Colonic mucosa (tissue), 4 donors: Measurements from ENCODE around the gene PI4KA. TPM values are rescaled to one million over a fixed set of nuclear protein-coding genes. Genes with fewer than 3 reads are reported as not detected.

Experiments used
- DNase-seq: peaks from one replicate; pipeline ENCODE4 v3.0.0-alpha.2; 2020
- H3K27ac ChIP-seq: fragments of 200-600 bp; one replicate; pipeline ENCODE4 v1.8.0; 2021
- H3K27me3 ChIP-seq: fragments of 200-600 bp; one replicate; pipeline ENCODE4 v1.8.0; 2021
- H3K36me3 ChIP-seq: fragments of 200-600 bp; one replicate; pipeline ENCODE4 v1.8.0; 2021
- H3K4me1 ChIP-seq: fragments of 200-600 bp; one replicate; pipeline ENCODE4 v1.8.0; 2021; ENCODE audit warnings: mild to moderate bottlenecking
- H3K4me3 ChIP-seq: fragments of 200-600 bp; one replicate; pipeline ENCODE4 v1.8.0; 2021
- H3K9ac ChIP-seq, 2 donors: one replicate each; pipeline ENCODE4 v1.7.0; 2013; ENCODE audit warnings: control low read depth in 2 of 2, low read depth in 2 of 2, low read length in 2 of 2
- H3K9me3 ChIP-seq: fragments of 200-600 bp; one replicate; pipeline ENCODE4 v1.8.0; 2021
- CTCF ChIP-seq: fragments of 200-600 bp; IDR thresholded peaks from one replicate; pipeline ENCODE4 v1.8.0; 2022; ENCODE audit warnings: antibody characterized with exemption, mild to moderate bottlenecking
- intact Hi-C: fragments of 100-400 bp; cut with DNase I; formaldehyde crosslinking; loops from one replicate; pipeline ENCODE4 v1.14.1; 2022
- total RNA-seq, 2 donors: library from RNA; stranded (reverse); fragmentation: NEBNext Ultra II Directional in 1 of 2; extraction: Animal tissue kit (Norgen Biotek cat#: 25700) in 1 of 2; gene quantifications; one replicate each; pipeline ENCODE4 v1.2.1, GENCODE V29; 2021
- donor health status: healthy.
- donor health status: DM: no; HTN: no; CAD: no.
- donor health status: DM: no; HTN: no; CAD: no.

The PI4KA gene
- total RNA-seq, 2 donors from 2014 or later, result 69.4 to 86.8 TPM

- no peak for TF ChIP-seq CTCF
- H3K4me3 ChIP-seq, result no peak overlapping the region
These were observed 31.4 kb upstream of the PI4KA start for GRCh38 chr22:20889904-20890540.

GRCh38 chr22:20889025-20889704 is 30.6 kb upstream of the PI4KA start:
- Histone ChIP-seq H3K36me3 (no peaks in the 10 kb centered on the region), H3K9ac (no peak overlapping the region), H3K27ac (no peak overlapping the region), H3K27me3 (no peaks in the 10 kb centered on the region), H3K4me1 (peaks cover 13% of the 10 kb centered on the region), H3K9me3 (no peaks in the 10 kb centered on the region), H3K4me3 (no peak overlapping the region)
- TF ChIP-seq CTCF, result no peak
- DNase-seq, result no peak
- intact Hi-C loops, result no loop called here

More at GRCh38 chr22:20889904-20890540, 31.4 kb upstream of the PI4KA start:
- Histone ChIP-seq H3K9me3 (no peaks in the 10 kb centered on the region), H3K27ac (no peak overlapping the region), H3K36me3 (no peaks in the 10 kb centered on the region), H3K4me1 (peaks cover 13% of the 10 kb centered on the region), H3K27me3 (no peaks in the 10 kb centered on the region), H3K9ac (no peak overlapping the region)
- intact Hi-C loops, result loop anchor here (10.0 kb wide), 1 partner anchor 185 kb away; no protein-coding TSS in a partner anchor
- no peak for DNase-seq

GRCh38 chr22:20887375-20887774 is 28.8 kb upstream of the PI4KA start:
- Histone ChIP-seq H3K9me3 (no peaks in the 10 kb centered on the region), H3K4me3 (no peak overlapping the region), H3K4me1 (peaks cover 13% of the 10 kb centered on the region), H3K9ac (no peak overlapping the region), H3K27me3 (no peaks in the 10 kb centered on the region), H3K27ac (no peak overlapping the region), H3K36me3 (no peaks in the 10 kb centered on the region)
- intact Hi-C loops, result no loop called here
- no peak for TF ChIP-seq CTCF
- no peak for DNase-seq

GRCh38 chr22:20885557-20886323 is 27.1 kb upstream of the PI4KA start:
- Histone ChIP-seq H3K9ac (peak overlapping the region in 1 of 2 donors; percentile 58), H3K36me3 (no peaks in the 10 kb centered on the region)

More at GRCh38 chr22:20885557-20886323, 27.1 kb upstream of the PI4KA start:
- Histone ChIP-seq H3K27ac (peak overlapping the region; percentile 80), H3K27me3 (no peaks in the 10 kb centered on the region), H3K9me3 (no peaks in the 10 kb centered on the region), H3K4me3 (no peak overlapping the region), H3K4me1 (peaks cover 13% of the 10 kb centered on the region)
- intact Hi-C loops, result no loop called here
- DNase-seq, result peak; percentile 92
- TF ChIP-seq CTCF, result peak; percentile 84
